GM19324 (cell line): Measurements from ENCODE around the gene TGFBR2.
A peak's percentile ranks its signal among the peaks of the same experiment; 100 is the strongest.

Experiments used
- ATAC-seq: cut with Tn5 transposase; IDR thresholded peaks from one replicate; pipeline ENCODE4 v1.9.1; 2021; ENCODE audit warnings: mild to moderate bottlenecking, moderate library complexity; ENCODE audit not compliant: unreplicated experiment, low FRiP score

TGFBR2 gene

GRCh38 chr3:30633718-30634117, 27.3 kb downstream of the TGFBR2 start:
- no peak for ATAC-seq

DNA sequence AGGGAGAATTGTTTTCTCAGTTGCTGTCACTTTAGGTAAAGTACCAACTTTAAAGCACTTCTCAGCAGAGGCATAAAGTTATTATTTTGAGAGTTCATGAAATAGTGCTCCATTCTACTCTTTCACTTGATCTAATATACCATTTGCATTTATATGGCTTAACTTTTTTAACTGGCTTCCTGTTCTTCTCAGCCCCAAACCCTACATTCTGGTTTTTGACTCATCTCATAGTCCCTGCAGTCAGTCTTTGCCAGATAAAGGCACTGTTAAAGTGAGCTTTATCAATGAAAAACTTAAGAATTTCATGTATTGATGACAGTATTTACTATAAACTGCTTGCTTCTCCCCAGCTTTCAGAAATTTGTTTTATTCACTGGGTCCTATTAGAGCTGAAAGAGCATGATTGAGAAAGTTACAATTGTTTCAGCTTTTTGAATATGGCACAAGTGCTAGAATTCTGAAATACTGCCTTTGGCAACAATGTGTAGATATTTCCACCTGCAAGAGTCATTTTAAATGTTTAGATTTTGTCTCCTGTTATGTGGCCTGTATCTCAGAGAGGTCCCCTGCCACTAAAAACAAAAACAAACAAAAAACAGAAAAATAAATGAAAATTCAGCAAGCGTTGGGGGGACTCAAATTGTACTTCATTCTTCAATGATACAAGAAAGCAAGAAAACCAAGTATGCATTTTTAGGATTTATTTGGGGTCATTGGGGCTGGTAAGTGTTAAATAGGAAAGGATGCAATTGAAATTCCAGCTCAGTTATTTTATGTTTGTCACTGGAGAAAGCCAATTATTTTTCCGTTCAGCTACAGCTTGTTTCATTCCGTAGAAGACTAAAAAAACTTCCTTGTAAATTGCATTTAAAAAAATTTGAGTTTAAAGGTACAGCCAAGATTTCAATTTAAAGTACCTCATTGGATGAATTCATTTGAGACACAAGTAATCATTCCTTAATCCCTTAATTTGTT, 28.6 kb downstream of the TGFBR2 start:
- no peak for ATAC-seq

DNA sequence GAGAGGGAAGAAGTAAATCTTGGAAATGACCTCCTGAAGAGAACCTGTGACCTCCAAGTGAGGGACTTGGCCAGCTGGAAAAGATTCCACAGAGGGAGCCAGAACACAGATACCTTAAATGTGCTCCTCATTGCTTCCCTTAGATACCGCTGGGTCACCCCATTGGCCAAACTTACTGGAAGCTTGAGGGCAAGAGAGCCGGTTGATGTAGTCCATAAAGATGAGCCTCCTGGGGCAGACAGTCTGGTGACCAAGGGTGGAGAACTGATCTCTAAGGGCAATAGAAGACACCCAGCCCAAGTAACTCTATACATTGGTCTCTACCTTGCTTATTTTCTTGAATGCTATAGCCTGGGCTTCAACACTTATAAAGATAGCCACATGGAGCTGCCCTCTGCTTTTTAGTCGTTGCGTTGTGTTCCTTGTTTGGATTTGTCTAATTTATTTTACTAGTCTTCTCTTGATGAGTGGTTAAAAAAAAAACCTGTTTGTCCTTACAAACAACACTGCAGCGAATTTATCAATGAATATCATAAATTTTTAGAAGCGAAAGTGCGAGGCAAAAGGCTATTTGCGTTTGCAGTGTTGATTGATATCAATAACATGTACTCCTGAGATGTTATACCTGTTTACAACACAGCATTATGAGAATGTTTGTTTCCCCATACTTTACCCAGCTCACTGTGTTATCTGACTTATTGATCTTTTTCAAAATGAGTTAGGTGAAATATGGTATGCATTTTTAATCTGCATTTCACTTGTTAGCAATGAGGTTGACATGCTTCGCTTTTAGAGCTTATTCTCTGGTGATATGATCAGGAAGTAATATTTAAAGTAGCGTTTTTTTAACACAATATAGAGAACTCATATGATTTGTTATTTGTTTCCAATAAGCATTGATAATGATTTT, 31.2 kb downstream of the TGFBR2 start:
- no peak for ATAC-seq

GRCh38 chr3:30638685-30639412, 32.4 kb downstream of the TGFBR2 start:
- ATAC-seq, result no peak

GRCh38 chr3:30639937-30640336, 33.5 kb downstream of the TGFBR2 start:
- no peak for ATAC-seq

GRCh38 chr3:30640851-30641250, 34.5 kb downstream of the TGFBR2 start:
- no peak for ATAC-seq

DNA sequence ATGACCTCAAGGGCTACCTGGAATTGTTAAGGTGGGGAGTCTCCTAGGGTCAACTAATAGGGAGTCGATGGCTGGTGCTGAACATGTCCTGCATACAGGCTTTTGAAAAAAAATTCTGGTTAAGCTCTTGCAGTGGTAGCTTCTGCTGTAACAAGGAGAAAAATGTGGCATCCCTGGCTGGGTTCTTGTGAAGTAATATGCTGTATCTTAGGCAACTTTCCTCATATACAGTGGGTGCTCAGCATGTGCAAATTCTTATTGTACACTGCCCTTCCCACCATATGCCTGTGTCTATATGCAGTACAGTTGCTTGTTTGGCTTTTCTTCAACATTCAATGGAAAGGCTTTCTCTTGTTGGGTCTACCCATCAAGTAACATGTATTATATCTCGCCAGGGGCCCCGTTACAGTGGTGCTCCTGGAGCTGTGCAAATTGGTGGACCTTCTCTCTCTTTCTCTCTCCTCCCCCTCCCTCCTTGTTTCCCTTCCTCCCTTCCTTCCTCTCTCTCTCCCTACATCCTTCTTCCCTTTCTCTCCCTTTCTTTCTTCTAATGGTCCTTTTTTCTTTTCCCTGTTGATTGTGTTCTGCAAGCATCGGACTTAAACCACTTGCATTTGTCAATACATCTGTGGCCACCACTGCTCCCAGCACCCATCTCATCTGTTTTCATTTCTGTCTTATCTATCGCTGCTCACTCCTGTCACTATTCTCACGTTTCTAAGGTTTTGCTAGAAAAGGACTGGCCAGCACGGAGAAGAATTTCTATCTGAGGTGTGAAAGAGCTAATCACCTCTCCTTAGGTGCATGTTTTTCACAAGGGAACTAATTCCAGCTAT, 35.2 kb downstream of the TGFBR2 start:
- no peak for ATAC-seq

- ATAC-seq, result no peak
Measured at GRCh38 chr3:30642849-30643361, 36.5 kb downstream of the TGFBR2 start.

GRCh38 chr3:30643763-30644462, 37.5 kb downstream of the TGFBR2 start:
- no peak for ATAC-seq

DNA sequence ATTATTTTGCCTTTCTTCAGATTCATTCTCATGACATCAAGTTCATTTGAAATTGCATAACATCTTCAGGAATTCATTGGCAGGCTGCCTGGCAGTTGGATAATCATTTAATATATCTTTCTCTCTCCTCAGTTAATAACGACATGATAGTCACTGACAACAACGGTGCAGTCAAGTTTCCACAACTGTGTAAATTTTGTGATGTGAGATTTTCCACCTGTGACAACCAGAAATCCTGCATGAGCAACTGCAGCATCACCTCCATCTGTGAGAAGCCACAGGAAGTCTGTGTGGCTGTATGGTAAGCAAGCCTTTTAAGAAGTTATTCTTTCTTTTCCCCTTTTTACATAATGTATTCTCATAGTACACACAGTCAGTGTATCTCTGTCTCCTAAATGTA, 38.2 kb downstream of the TGFBR2 start:
- ATAC-seq, result peak; percentile 69

- no peak for ATAC-seq
Measured at GRCh38 chr3:30645077-30645476, 38.7 kb downstream of the TGFBR2 start.

GRCh38 chr3:30646181-30646876, 39.9 kb downstream of the TGFBR2 start:
- ATAC-seq, result no peak

DNA sequence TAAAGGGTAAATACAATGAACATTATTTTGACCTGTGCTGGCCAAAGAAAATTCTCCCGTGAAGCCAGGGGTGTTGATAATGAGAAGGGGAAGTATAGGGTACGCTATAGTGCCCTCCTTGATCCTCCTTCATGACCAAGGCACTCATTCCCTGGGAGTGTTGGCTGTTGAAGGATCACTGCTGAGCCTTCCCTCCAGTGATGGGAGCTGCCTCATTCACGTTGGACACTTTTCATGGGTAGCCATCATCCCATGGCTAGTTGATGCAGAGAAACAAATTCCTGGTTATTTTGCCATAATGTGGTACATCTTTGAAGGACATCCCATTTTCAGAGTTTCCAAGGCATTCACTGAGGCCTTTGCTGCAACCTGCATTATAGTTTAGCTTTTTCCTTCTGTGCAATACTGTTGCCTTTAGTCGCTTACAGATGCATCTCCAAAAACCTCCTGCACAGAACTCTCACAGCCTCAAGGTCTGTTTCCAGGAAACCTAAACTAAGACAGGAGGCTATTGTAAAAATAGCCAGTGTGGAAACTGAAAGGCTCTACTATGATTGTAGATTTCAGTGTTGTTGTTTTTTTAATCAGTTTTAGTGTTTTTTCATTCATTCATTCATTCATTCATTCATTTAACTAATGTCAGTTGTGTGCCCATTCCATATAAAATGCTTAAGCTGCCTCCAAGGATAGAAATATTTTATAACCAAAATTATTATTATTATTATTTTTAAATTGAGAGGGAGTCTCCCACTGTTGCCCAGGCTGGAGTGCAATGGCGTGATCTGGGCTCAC, 40.8 kb downstream of the TGFBR2 start:
- ATAC-seq, result no peak

DNA sequence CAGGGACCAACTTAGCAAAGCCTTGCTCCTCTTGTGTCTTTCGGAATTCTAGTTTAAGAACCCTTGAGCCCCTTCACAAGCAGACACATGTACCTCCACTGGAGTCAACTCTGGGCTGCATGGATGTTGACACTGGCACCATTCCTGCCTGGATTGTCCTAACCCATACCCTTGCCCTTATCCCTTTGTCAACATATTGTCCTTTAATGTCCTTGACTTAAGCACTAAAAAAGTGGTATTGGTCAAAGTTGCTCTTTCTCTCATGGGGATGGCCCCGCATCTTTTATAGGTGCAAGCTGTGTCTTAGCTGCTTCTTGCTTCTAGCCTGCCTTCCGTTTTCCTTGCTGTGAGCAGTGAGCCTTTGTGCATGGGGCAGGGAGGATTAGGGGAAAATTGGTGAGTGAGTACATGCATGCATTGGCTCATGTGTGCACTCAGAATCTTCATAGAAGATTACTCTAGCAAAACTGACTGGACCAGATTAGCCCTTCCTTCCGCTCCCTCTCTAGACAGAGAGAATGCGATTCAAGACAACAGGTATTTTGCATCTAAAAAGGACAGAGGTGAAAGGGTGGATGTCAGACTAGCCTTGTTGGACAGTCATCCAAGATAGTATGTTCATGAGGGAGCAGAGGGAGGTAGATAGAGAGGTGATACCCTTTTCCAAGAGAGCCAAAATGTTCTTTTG, 42.4 kb downstream of the TGFBR2 start:
- ATAC-seq, result no peak

GRCh38 chr3:30649572-30650318, 43.3 kb downstream of the TGFBR2 start:
- peak; percentile 72 for ATAC-seq

GRCh38 chr3:30650348-30650995, 44.1 kb downstream of the TGFBR2 start:
- no peak for ATAC-seq
